Gastroesophageal sphincter (tissue), 4 donors: ENCODE data around the gene AK8. TPM values are rescaled to one million over a fixed set of nuclear protein-coding genes. Genes with fewer than 3 reads are reported as not detected.
A peak's percentile ranks its signal among the peaks of the same experiment; 100 is the strongest.
"Not testable (repeated sequence)": the region's sequence is repeated elsewhere in the genome, so short reads cannot be mapped to it uniquely, and the experiment has no call there.

ENCODE experiments used
- ATAC-seq: fragments of 150-250 bp; one replicate; pipeline ENCODE4 v1.9.1; 2016; ENCODE audit warnings: mild to moderate bottlenecking, moderate library complexity
- H3K27ac ChIP-seq, 4 donors: fragments of 200-600 bp; sonication (generic) in 3 of 4; 1 replicate in 3 of 4; 2 replicates in 1 of 4; pipeline ENCODE4 v1.5.1; 2016 to 2019
- H3K27me3 ChIP-seq: fragments of 200-600 bp; sonication (generic); one replicate; pipeline ENCODE4 v1.5.1; 2019
- H3K36me3 ChIP-seq, 2 donors: fragments of 200-600 bp; sonication (generic); one replicate each; pipeline ENCODE4 v1.5.1; 2019; ENCODE audit warnings: control low read depth in 1 of 2
- H3K4me1 ChIP-seq, 3 donors: fragments of 200-600 bp; sonication (generic); 1 replicate in 2 of 3; 2 replicates in 1 of 3; pipeline ENCODE4 v1.5.1; 2016 to 2019; ENCODE audit warnings: control low read depth in 2 of 3
- H3K4me3 ChIP-seq, 2 donors: fragments of 200-600 bp; sonication (generic); one replicate each; pipeline ENCODE4 v1.5.1; 2019; ENCODE audit warnings: mild to moderate bottlenecking in 1 of 2, moderate library complexity in 1 of 2
- H3K9me3 ChIP-seq, 3 donors: fragments of 200-600 bp; sonication (generic); one replicate each; pipeline ENCODE4 v1.5.1; 2017 to 2019; ENCODE audit warnings: control low read depth in 2 of 3
- EP300 ChIP-seq: sonication (generic); formaldehyde crosslinking; IDR thresholded peaks from one replicate; pipeline ENCODE4 v1.6.1; 2017; ENCODE audit warnings: antibody characterized with exemption, mild to moderate bottlenecking
- POLR2A ChIP-seq, 2 donors: fragments of 450-650 bp; IDR thresholded peaks; one replicate each; pipeline ENCODE4 v1.6.1; 2017; ENCODE audit warnings: antibody characterized with exemption in 2 of 2, mild to moderate bottlenecking in 2 of 2, moderate library complexity in 1 of 2
- POLR2AphosphoS5 ChIP-seq: sonication (generic); formaldehyde crosslinking; IDR thresholded peaks from one replicate; pipeline ENCODE4 v1.6.1; 2017; ENCODE audit warnings: antibody characterized with exemption
- WGBS, 2 donors: methylation state at CpG; one replicate each; pipeline ENCODE4 v1.1.5; 2018; ENCODE audit warnings: low coverage in 1 of 2; 5-methylcytosine and 5-hydroxymethylcytosine counted together
- total RNA-seq, 4 donors: library from RNA; depleted of rRNA; stranded (reverse); fragments of >200 nt; gene quantifications; one replicate each; pipeline ENCODE4 v1.1.0, GENCODE V29; 2016
- TF ChIP-seq, protein P1 (sequence below), 4 experiments: fragments of 200-600 bp in 2 of 4; fragments of 450-650 bp in 2 of 4; sonication (generic) in 1 of 4; IDR thresholded peaks; one replicate each; pipeline ENCODE4 v1.5.1; 2017 to 2019; ENCODE audit warnings: antibody characterized with exemption in 4 of 4, mild to moderate bottlenecking in 2 of 4, moderate library complexity in 2 of 4

Gene AK8
- total RNA-seq, 4 donors from 2014 or later: 0.31 to 0.81 (median 0.63) TPM

DNA sequence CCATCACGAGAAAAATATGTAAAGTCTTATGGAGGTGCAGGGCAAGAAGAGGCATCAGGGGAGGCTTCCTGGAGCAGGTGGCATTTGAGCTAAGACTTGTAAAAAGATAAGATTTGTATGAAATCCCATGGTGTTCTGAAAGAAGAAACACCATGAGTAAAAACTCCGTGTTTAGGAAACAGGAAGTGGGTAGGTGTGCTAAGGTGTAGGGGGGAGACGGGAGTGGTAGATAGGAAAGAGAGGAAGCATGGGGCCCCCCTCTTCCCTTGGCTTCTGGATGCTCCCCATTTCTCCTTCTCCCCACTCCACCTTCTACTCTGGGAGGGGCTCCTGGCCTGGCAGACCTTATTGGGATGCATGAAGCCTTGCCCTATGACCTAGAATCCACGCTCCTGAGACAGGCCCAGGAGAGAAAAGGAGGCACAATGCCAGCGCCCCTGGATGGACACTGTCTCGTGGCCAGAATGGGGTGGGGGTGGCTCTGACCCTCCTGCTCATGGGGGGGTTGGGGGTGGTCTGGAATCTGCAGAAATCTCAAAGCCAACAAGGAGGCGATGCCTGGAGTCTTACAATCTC is 104.2 kb downstream of the AK8 start:
- TF ChIP-seq POLR2AphosphoS5 (no peak), EP300 (no peak), POLR2A (IDR thresholded peaks at IDR 0.05) (no peak)
- TF ChIP-seq, protein P1, sequence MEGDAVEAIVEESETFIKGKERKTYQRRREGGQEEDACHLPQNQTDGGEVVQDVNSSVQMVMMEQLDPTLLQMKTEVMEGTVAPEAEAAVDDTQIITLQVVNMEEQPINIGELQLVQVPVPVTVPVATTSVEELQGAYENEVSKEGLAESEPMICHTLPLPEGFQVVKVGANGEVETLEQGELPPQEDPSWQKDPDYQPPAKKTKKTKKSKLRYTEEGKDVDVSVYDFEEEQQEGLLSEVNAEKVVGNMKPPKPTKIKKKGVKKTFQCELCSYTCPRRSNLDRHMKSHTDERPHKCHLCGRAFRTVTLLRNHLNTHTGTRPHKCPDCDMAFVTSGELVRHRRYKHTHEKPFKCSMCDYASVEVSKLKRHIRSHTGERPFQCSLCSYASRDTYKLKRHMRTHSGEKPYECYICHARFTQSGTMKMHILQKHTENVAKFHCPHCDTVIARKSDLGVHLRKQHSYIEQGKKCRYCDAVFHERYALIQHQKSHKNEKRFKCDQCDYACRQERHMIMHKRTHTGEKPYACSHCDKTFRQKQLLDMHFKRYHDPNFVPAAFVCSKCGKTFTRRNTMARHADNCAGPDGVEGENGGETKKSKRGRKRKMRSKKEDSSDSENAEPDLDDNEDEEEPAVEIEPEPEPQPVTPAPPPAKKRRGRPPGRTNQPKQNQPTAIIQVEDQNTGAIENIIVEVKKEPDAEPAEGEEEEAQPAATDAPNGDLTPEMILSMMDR (IDR thresholded peaks at IDR 0.05): no peak

GRCh38 chr9:132773093-132773492 is 105.0 kb downstream of the AK8 start:
- Histone ChIP-seq H3K4me3 (no peak overlapping the region), H3K36me3 (no peaks in the 10 kb centered on the region), H3K27ac (no peak overlapping the region), H3K9me3 (no peaks in the 10 kb centered on the region), H3K4me1 (peaks cover 0 to 21% (median 7%) of the 10 kb centered on the region in 3 donors), H3K27me3 (no peaks in the 10 kb centered on the region)
- ATAC-seq: no peak
- 71 to 96% methylated on average over 1 to 2 of the region's 2 CpGs for WGBS, 2 donors
- TF ChIP-seq POLR2AphosphoS5 (no peak), POLR2A (IDR thresholded peaks at IDR 0.05) (no peak), EP300 (no peak)
- TF ChIP-seq, protein P1 (IDR thresholded peaks at IDR 0.05): no peak

More for the DNA sequence above, 104.2 kb downstream of the AK8 start:
- ATAC-seq: no peak
- no peak overlapping the region for H3K4me3 ChIP-seq
- H3K9me3 ChIP-seq: no peaks in the 10 kb centered on the region
- no peaks in the 10 kb centered on the region for H3K36me3 ChIP-seq
- 51 to 58% methylated on average over 2 to 3 of the region's 7 CpGs for WGBS, 2 donors
- H3K4me1 ChIP-seq: peaks cover 0 to 14% (median 2%) of the 10 kb centered on the region in 3 donors
- no peaks in the 10 kb centered on the region for H3K27me3 ChIP-seq
- no peak overlapping the region for H3K27ac ChIP-seq

DNA sequence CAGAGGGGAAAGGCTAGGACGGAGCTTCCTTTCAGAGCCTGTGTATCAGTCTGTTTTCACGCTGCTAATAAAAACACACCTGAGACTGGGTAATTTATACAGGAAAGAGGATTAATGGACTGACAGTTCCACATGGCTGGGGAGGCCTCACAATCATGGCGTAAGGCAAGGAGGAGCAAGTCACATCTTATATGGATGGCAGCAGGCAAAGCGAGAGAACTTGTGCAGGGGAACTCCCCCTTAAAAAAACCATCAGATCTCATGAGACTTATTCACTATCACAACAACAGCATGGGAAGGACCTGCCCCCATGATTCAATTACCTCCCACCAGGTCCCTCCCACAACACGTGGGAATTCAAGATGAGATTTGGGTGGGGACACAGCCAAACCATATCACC is 106.3 kb downstream of the AK8 start:
- H3K27ac ChIP-seq, ATAC-seq, H3K36me3 ChIP-seq, H3K9me3 ChIP-seq, H3K27me3 ChIP-seq, H3K4me3 ChIP-seq: not testable (repeated sequence)
- H3K4me1 ChIP-seq: peaks cover 0 to 21% (median 7%) of the 10 kb centered on the region in 3 donors
- 85 to 93% methylated on average over 4 of the region's 5 CpGs for WGBS, 2 donors

GRCh38 chr9:132770770-132771310 is 107.2 kb downstream of the AK8 start:
- Histone ChIP-seq H3K27me3 (no peaks in the 10 kb centered on the region), H3K36me3 (no peaks in the 10 kb centered on the region), H3K9me3 (no peaks in the 10 kb centered on the region), H3K4me1 (peaks cover 0 to 21% (median 7%) of the 10 kb centered on the region in 3 donors), H3K27ac (peak overlapping the region in 3 of 4 donors; percentile 80 to 82 (median 82)), H3K4me3 (peak overlapping the region; percentile 72 to 77)
- no CpG with 5 or more reads among the region's 10 CpGs for WGBS, 2 donors
- TF ChIP-seq, protein P1 (IDR thresholded peaks at IDR 0.05): no peak
- no peak for TF ChIP-seq EP300
- no peak for TF ChIP-seq POLR2A (IDR thresholded peaks at IDR 0.05)
- TF ChIP-seq POLR2AphosphoS5: no peak
- ATAC-seq: no peak

DNA sequence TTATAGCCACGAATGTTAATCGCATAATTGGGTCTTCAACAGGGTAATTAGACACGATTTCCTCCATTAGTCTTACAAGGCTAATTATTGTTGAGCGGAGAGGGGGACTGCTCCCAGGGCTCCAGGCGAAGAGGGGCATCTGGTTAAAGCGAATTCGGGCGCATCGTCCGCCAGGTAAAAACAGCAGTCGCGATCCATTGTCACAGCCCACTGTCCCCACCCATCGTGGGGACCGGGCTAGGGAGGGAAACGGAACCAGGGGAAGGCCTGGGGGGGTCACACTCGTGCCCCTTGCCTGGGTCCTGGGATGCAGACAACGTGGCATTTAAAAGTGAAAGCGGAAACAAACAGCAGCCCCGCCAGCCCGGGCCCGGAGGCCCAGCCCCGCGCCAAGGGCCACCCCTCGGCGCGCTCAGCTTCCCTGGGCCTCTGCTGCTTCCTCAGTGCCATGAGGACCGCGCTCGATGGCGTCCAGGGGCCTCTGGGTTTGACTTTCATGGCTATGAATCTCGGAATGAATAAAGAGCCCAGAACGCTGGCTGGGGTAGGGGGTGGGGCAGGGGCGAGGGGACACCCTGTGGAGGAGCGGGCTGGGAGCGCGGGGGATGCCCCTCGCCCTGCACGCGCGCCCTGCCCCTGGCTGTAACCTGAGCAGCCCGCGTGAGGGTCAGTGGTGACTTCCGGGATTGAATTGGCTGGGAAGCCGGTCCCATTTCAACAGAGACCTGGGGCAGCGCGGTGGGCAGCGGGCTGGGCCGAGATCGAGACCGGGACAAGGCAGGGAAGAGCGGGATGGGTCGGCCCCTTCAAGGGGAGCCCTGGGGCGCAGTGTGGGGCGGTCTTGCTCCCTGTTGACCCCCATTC is 107.9 kb downstream of the AK8 start:
- Histone ChIP-seq H3K36me3 (no peaks in the 10 kb centered on the region), H3K27me3 (no peaks in the 10 kb centered on the region), H3K4me1 (peaks cover 0 to 21% (median 7%) of the 10 kb centered on the region in 3 donors), H3K27ac (peak overlapping the region; percentile 12 to 82 (median 81)), H3K9me3 (no peaks in the 10 kb centered on the region), H3K4me3 (peak overlapping the region; percentile 72 to 77)
- 0 to 4% methylated on average over 3 to 8 of the region's 54 CpGs for WGBS, 2 donors
- ATAC-seq: peak; percentile 78
- TF ChIP-seq POLR2A (IDR thresholded peaks at IDR 0.05): peak in 1 of 2 donors; percentile 40
- TF ChIP-seq EP300: no peak
- peak; percentile 50 for TF ChIP-seq POLR2AphosphoS5
- TF ChIP-seq, protein P1 (IDR thresholded peaks at IDR 0.05): no peak
